Suprapubic skin (tissue), 4 donors: Measurements from ENCODE around the gene DES. TPM values are rescaled to one million over a fixed set of nuclear protein-coding genes. Genes with fewer than 3 reads are reported as not detected.

Experiments used
- DNase-seq, 2 donors: peaks; one replicate each; pipeline ENCODE4 v3.0.0-alpha.2; 2019; ENCODE audit warnings: low spot score in 2 of 2
- H3K27ac ChIP-seq: fragments of 200-600 bp; sonication (generic); one replicate; pipeline ENCODE4 v1.5.1; 2019
- H3K27me3 ChIP-seq: fragments of 200-600 bp; sonication (generic); one replicate; pipeline ENCODE4 v1.5.1; 2019
- H3K36me3 ChIP-seq: fragments of 200-600 bp; sonication (generic); one replicate; pipeline ENCODE4 v1.5.1; 2019
- H3K4me1 ChIP-seq: fragments of 200-600 bp; sonication (generic); one replicate; pipeline ENCODE4 v1.5.1; 2019
- H3K4me3 ChIP-seq: fragments of 200-600 bp; sonication (generic); one replicate; pipeline ENCODE4 v1.5.1; 2019; ENCODE audit warnings: mild to moderate bottlenecking
- H3K9me3 ChIP-seq: fragments of 200-600 bp; sonication (generic); one replicate; pipeline ENCODE4 v1.5.1; 2019
- EP300 ChIP-seq: sonication (generic); formaldehyde crosslinking; IDR thresholded peaks from one replicate; pipeline ENCODE4 v1.6.1; 2017; ENCODE audit warnings: antibody characterized with exemption
- POLR2A ChIP-seq, 2 donors: fragments of 450-650 bp; IDR thresholded peaks; one replicate each; pipeline ENCODE4 v1.6.1; 2017; ENCODE audit warnings: antibody characterized with exemption in 2 of 2, mild to moderate bottlenecking in 2 of 2, moderate library complexity in 2 of 2
- POLR2AphosphoS5 ChIP-seq, 3 donors: sonication (generic); formaldehyde crosslinking; IDR thresholded peaks; one replicate each; pipeline ENCODE4 v1.6.1; 2017; ENCODE audit warnings: antibody characterized with exemption in 3 of 3
- WGBS: methylation state at CpG from one replicate; pipeline ENCODE4 v1.1.5; 2018; 5-methylcytosine and 5-hydroxymethylcytosine counted together
- total RNA-seq, 4 donors: library from RNA; depleted of rRNA; stranded (reverse); fragments of >200 nt; gene quantifications; one replicate each; pipeline ENCODE4 v1.1.0, GENCODE V29; 2016
- TF ChIP-seq, protein P1 (sequence below), 2 donors: fragments of 200-600 bp in 1 of 2; fragments of 450-650 bp in 1 of 2; sonication (generic) in 1 of 2; IDR thresholded peaks; one replicate each; pipeline ENCODE4 v1.5.1; 2016 to 2019; ENCODE audit warnings: antibody characterized with exemption in 2 of 2, mild to moderate bottlenecking in 1 of 2, moderate library complexity in 1 of 2

DES gene
- total RNA-seq, 4 donors from 2014 or later = 11.4 to 100 (median 35.6) TPM

DNA sequence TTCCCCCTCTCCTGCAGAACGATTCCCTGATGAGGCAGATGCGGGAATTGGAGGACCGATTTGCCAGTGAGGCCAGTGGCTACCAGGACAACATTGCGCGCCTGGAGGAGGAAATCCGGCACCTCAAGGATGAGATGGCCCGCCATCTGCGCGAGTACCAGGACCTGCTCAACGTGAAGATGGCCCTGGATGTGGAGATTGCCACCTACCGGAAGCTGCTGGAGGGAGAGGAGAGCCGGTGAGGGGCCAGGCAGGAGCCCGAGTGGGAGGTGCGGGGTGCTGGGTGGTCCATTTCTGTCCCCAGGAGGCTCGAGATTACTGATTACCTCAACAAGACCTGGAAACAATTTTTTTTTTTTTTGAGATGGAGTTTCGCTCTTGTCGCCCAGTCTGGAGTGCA, 3.1 kb downstream of the DES start:
- TF ChIP-seq, protein P1, sequence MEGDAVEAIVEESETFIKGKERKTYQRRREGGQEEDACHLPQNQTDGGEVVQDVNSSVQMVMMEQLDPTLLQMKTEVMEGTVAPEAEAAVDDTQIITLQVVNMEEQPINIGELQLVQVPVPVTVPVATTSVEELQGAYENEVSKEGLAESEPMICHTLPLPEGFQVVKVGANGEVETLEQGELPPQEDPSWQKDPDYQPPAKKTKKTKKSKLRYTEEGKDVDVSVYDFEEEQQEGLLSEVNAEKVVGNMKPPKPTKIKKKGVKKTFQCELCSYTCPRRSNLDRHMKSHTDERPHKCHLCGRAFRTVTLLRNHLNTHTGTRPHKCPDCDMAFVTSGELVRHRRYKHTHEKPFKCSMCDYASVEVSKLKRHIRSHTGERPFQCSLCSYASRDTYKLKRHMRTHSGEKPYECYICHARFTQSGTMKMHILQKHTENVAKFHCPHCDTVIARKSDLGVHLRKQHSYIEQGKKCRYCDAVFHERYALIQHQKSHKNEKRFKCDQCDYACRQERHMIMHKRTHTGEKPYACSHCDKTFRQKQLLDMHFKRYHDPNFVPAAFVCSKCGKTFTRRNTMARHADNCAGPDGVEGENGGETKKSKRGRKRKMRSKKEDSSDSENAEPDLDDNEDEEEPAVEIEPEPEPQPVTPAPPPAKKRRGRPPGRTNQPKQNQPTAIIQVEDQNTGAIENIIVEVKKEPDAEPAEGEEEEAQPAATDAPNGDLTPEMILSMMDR (IDR thresholded peaks at IDR 0.05) = no peak
- TF ChIP-seq POLR2AphosphoS5 (IDR thresholded peaks at IDR 0.05) (no peak), EP300 (no peak), POLR2A (IDR thresholded peaks at IDR 0.05) (no peak)
- no peaks in the 10 kb centered on the region for H3K36me3 ChIP-seq
- no peak for DNase-seq
- WGBS = 88% methylated on average over 17 of the region's 17 CpGs
- no peaks in the 10 kb centered on the region for H3K9me3 ChIP-seq
- H3K27me3 ChIP-seq = peaks cover 54% of the 10 kb centered on the region
- no peak overlapping the region for H3K27ac ChIP-seq
- H3K4me1 ChIP-seq = peaks cover 9% of the 10 kb centered on the region
- H3K4me3 ChIP-seq = no peak overlapping the region

DNA sequence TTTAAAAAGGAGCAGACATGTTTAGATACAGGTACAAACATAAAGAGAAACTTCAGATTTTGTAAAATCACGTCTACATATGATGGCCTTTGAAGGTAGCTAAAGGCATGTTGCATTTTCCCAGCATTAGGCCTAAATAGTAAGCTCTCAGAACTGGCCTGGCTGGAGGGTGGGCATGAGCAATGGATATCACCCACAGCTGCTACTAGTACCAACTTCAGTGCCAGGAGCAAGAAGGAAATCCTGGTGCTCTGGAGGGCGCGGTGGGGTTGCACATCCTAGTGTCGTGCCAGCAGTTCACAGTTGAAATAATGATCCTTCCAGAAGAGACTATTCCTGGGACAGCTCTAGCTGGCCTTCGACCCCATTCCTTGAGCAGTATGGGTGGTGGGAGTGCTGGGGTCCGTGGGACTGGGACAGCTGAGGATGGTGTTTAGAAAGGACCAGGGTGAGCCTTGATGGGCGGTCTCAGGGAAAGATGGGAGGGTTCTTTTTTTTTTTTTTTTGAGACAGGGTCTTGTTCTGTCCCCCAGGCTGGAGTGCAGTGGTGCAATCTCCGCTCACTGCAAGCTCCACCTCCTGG, 4.9 kb downstream of the DES start:
- Histone ChIP-seq H3K9me3 (no peaks in the 10 kb centered on the region), H3K4me3 (no peak overlapping the region), H3K36me3 (no peaks in the 10 kb centered on the region), H3K27me3 (peaks cover 45% of the 10 kb centered on the region), H3K27ac (no peak overlapping the region), H3K4me1 (peaks cover 8% of the 10 kb centered on the region)
- TF ChIP-seq POLR2A (IDR thresholded peaks at IDR 0.05) (no peak), POLR2AphosphoS5 (IDR thresholded peaks at IDR 0.05) (no peak), EP300 (no peak)
- TF ChIP-seq, protein P1 (IDR thresholded peaks at IDR 0.05) = no peak
- WGBS = 88% methylated on average over 8 of the region's 8 CpGs
- DNase-seq = no peak

DNA sequence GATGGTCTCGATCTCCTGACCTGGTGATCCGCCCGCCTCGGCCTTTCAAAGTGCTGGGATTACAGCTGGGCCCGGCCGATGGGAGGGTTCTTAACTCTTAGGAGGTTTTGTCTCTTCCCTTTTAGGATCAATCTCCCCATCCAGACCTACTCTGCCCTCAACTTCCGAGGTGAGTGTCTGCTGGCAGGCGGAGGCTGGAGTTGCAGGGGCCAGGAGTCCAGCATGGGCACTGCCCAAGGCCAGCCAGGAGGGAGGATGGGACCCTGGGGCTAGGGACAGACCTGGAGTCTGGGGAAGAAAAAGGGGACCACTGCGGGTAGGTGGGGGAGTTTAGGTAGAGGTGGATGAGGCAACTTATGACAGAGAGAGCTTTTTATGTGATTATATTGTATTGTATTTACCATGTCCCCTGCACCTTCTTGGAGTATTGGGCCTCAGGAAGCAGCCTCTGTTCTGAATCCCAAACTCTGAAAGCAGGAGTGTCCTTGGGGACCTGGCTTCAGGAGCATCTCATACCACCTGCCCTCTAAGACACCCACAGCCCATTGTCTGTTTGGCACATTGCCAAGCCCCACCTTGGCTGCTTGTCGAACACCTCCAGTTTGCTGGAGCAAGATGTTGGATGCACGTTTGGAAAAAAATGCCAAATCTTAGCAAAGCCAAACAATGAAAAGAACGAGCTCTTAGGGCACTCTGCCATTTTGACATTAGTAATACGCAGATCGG, 5.6 kb downstream of the DES start:
- DNase-seq = no peak
- Histone ChIP-seq H3K36me3 (no peaks in the 10 kb centered on the region), H3K27ac (no peak overlapping the region), H3K4me1 (peaks cover 2% of the 10 kb centered on the region), H3K4me3 (no peak overlapping the region), H3K27me3 (peaks cover 38% of the 10 kb centered on the region), H3K9me3 (no peaks in the 10 kb centered on the region)
- TF ChIP-seq POLR2AphosphoS5 (IDR thresholded peaks at IDR 0.05) (no peak), EP300 (no peak), POLR2A (IDR thresholded peaks at IDR 0.05) (no peak)
- TF ChIP-seq, protein P1 (IDR thresholded peaks at IDR 0.05) = no peak
- WGBS = 71% methylated on average over 14 of the region's 14 CpGs

DNA sequence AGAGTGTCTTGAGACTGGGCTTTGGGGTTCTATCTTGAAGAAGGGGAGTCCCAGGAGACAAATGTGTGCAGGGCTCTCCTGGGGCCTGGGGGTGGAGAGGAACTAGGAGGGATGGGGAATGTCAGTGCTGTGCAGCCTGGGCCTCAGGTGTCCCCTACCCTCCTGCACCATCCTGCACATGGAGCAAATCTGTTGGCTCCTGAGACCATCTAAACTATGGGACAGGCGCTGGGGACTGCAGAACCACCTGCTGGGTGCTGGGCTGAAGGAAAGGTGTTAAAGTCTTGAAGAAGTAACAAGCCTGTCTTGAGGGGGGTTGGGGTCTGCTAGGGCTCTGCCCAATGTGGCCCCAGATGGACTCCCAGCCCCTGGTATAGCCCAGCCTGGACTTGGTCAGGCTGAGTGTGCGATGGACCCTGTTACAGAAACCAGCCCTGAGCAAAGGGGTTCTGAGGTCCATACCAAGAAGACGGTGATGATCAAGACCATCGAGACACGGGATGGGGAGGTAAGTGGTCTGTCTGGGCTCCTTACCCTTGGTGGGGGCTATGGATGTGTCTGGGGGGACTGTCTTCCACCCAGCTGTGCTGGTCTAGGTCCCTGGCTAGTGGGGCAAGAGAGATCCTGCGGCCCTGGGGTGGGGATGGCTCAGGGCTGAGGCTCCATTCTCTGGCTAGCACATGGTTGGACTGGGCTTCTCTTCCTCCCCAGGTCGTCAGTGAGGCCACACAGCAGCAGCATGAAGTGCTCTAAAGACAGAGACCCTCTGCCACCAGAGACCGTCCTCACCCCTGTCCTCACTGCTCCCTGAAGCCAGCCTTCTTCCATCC, 7.3 kb downstream of the DES start:
- TF ChIP-seq POLR2AphosphoS5 (IDR thresholded peaks at IDR 0.05) (no peak), POLR2A (IDR thresholded peaks at IDR 0.05) (no peak), EP300 (no peak)
- TF ChIP-seq, protein P1 (IDR thresholded peaks at IDR 0.05) = no peak
- Histone ChIP-seq H3K4me3 (no peak overlapping the region), H3K27me3 (peaks cover 21% of the 10 kb centered on the region), H3K36me3 (no peaks in the 10 kb centered on the region), H3K9me3 (no peaks in the 10 kb centered on the region), H3K4me1 (peaks cover under 1% of the 10 kb centered on the region), H3K27ac (no peak overlapping the region)
- 86% methylated on average over 8 of the region's 8 CpGs for WGBS
- no peak for DNase-seq

DNA sequence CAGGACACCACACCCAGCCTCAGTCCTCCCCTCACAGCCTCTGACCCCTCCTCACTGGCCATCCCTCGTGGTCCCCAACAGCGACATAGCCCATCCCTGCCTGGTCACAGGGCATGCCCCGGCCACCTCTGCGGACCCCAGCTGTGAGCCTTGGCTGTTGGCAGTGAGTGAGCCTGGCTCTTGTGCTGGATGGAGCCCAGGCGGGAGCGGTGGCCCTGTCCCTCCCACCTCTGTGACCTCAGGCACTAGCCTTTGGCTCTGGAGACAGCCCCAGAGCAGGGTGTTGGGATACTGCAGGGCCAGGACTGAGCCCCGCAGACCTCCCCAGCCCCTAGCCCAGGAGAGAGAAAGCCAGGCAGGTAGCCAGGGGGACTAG, 7.9 kb downstream of the DES start:
- Histone ChIP-seq H3K9me3 (no peaks in the 10 kb centered on the region), H3K36me3 (no peaks in the 10 kb centered on the region), H3K27ac (no peak overlapping the region), H3K4me3 (no peak overlapping the region), H3K27me3 (peaks cover 20% of the 10 kb centered on the region), H3K4me1 (peaks cover 5% of the 10 kb centered on the region)
- no peak for DNase-seq
- no peak for TF ChIP-seq POLR2A (IDR thresholded peaks at IDR 0.05)
- TF ChIP-seq, protein P1 (IDR thresholded peaks at IDR 0.05) = no peak
- 85% methylated on average over 4 of the region's 7 CpGs for WGBS
